CD1c-positive myeloid dendritic cell (primary cell): ENCODE measurements around the gene MAPK10.
"Not testable (repeated sequence)": the region's sequence is repeated elsewhere in the genome, so short reads cannot be mapped to it uniquely, and the experiment has no call there.

Source experiments
- DNase-seq: peaks from one replicate; pipeline ENCODE4 v3.0.0-alpha.2; 2016; ENCODE audit errors: extremely low spot score

Gene MAPK10

GRCh38 chr4:86036736-86037135 is 323.1 kb downstream of the MAPK10 start:
- no peak for DNase-seq

- no peak for DNase-seq
Observed at GRCh38 chr4:86035688-86036087, 324.2 kb downstream of the MAPK10 start.

- no peak for DNase-seq
Observed at GRCh38 chr4:86034616-86035015, 325.2 kb downstream of the MAPK10 start.

GRCh38 chr4:86033171-86033570 is 326.7 kb downstream of the MAPK10 start:
- no peak for DNase-seq

GRCh38 chr4:86032476-86033022 is 327.3 kb downstream of the MAPK10 start:
- DNase-seq: no peak

- DNase-seq: no peak
Observed at GRCh38 chr4:86031927-86032326, 327.9 kb downstream of the MAPK10 start.

GRCh38 chr4:86026720-86027119 is 333.1 kb downstream of the MAPK10 start:
- no peak for DNase-seq

GRCh38 chr4:86021671-86022070 is 338.2 kb downstream of the MAPK10 start:
- not testable (repeated sequence) for DNase-seq

GRCh38 chr4:86019906-86020305 is 339.9 kb downstream of the MAPK10 start:
- DNase-seq: no peak

GRCh38 chr4:86019362-86019761 is 340.5 kb downstream of the MAPK10 start:
- DNase-seq: no peak

- no peak for DNase-seq
Observed at GRCh38 chr4:86015412-86016350, 344.2 kb downstream of the MAPK10 start.

GRCh38 chr4:86014599-86014998 is 345.3 kb downstream of the MAPK10 start:
- DNase-seq: no peak

GRCh38 chr4:86013621-86014020 is 346.2 kb downstream of the MAPK10 start:
- DNase-seq: no peak

GRCh38 chr4:86011117-86011516 is 348.7 kb downstream of the MAPK10 start:
- no peak for DNase-seq

GRCh38 chr4:86007042-86007441 is 352.8 kb downstream of the MAPK10 start:
- no peak for DNase-seq

GRCh38 chr4:86006057-86006456 is 353.8 kb downstream of the MAPK10 start:
- DNase-seq: no peak

GRCh38 chr4:86004030-86004429 is 355.8 kb downstream of the MAPK10 start:
- DNase-seq: no peak

GRCh38 chr4:86001591-86001990 is 358.3 kb downstream of the MAPK10 start:
- no peak for DNase-seq

GRCh38 chr4:85995361-85995760 is 364.5 kb downstream of the MAPK10 start:
- no peak for DNase-seq

- DNase-seq: no peak
Observed at GRCh38 chr4:85994576-85994975, 365.3 kb downstream of the MAPK10 start.

- no peak for DNase-seq
Observed at GRCh38 chr4:85993641-85994040, 366.2 kb downstream of the MAPK10 start.

GRCh38 chr4:85986266-85986665 is 373.6 kb downstream of the MAPK10 start:
- DNase-seq: no peak

GRCh38 chr4:85979276-85979675 is 380.6 kb downstream of the MAPK10 start:
- DNase-seq: no peak
